Activated CD8-positive, alpha-beta memory T cell treated with anti-CD3 and anti-CD28 coated beads for 48 hours (primary cell): ENCODE measurements around the gene TM4SF18.
"Not testable (repeated sequence)": the region's sequence is repeated elsewhere in the genome, so short reads cannot be mapped to it uniquely, and the experiment has no call there.

Experiments used
- DNase-seq, 3 experiments: peaks; one replicate each; pipeline ENCODE4 v3.0.0-alpha.2; 2020; ENCODE audit warnings: low read depth in 2 of 3, low spot score in 2 of 3

Gene TM4SF18

GRCh38 chr3:149368674-149369497, 35.5 kb upstream of the TM4SF18 start:
- DNase-seq = no peak

GRCh38 chr3:149368201-149368673, 34.8 kb upstream of the TM4SF18 start:
- DNase-seq = no peak

- DNase-seq = no peak
These were observed 33.8 kb upstream of the TM4SF18 start for GRCh38 chr3:149366941-149367840.

- no peak for DNase-seq
These were observed 32.6 kb upstream of the TM4SF18 start for GRCh38 chr3:149366031-149366430.

- no peak for DNase-seq
These were observed 31.2 kb upstream of the TM4SF18 start for GRCh38 chr3:149364624-149365023.

- DNase-seq = no peak
These were observed 29.6 kb upstream of the TM4SF18 start for GRCh38 chr3:149363053-149363452.

GRCh38 chr3:149362366-149362765, 28.9 kb upstream of the TM4SF18 start:
- DNase-seq = no peak

GRCh38 chr3:149356630-149357029, 23.2 kb upstream of the TM4SF18 start:
- DNase-seq = no peak

- DNase-seq = no peak
These were observed 22.7 kb upstream of the TM4SF18 start for GRCh38 chr3:149356044-149356592.

- no peak for DNase-seq
These were observed 20.2 kb upstream of the TM4SF18 start for GRCh38 chr3:149353581-149354184.

- peak in 1 of 3 experiments; percentile 5 for DNase-seq
These were observed 19.1 kb upstream of the TM4SF18 start for GRCh38 chr3:149352556-149352955.

- DNase-seq = no peak
These were observed 10.5 kb upstream of the TM4SF18 start for GRCh38 chr3:149343951-149344350.

GRCh38 chr3:149342413-149343380, 9.3 kb upstream of the TM4SF18 start:
- DNase-seq = no peak

- DNase-seq = no peak
These were observed 7.0 kb upstream of the TM4SF18 start for GRCh38 chr3:149340310-149340933.

GRCh38 chr3:149339931-149340309, 6.5 kb upstream of the TM4SF18 start:
- no peak for DNase-seq

GRCh38 chr3:149337486-149337885, 4.0 kb upstream of the TM4SF18 start:
- DNase-seq = not testable (repeated sequence)

- no peak for DNase-seq
These were observed 3.5 kb upstream of the TM4SF18 start for GRCh38 chr3:149336925-149337324.

- DNase-seq = no peak
These were observed 665 bp downstream of the TM4SF18 start for GRCh38 chr3:149332771-149333170.

- DNase-seq = no peak
These were observed 1.1 kb downstream of the TM4SF18 start for GRCh38 chr3:149332227-149332765.
